ENCODE data around the gene OXSM.

The OXSM gene

DNA sequence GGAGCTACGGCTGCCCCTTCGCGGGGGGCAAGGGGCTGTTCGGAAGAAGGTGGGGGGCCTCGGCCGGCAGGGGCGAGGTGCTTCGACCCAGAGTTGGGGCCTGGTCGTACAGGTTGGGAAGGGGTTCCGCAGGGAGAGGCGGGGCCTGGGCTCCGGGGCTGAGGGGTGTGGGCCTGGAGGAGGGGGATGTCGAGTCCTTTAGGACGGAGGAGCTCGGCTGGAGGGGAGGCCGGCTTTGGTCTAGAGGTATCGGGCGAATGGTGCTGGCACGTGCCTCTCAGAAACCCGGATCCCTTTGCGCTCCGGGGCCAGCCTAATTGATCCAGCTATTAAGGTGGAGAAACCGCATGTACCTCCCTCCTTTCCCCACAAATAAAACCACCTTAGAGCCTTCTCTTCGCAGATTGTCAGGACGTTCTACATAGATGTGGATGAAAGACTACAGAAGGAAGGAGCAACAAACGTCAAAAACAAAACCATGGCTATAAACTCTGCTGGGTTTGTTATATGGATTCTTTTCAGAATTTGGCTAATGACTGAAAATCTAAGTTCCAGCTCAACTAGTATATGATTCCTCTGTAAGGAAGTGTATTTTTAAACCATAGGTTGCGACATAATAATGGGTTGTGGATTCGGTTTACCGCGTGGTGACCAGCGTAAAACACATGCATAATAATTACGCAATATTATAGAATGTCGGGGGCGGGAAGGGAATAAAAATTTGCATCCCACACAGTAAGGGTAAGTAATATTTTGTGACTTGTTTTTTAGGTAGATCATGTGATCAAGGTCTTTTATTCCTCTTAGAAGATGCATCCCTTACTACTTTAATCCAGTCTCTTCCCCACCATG is 6.0 kb upstream of the OXSM start:
- Mint-ChIP-seq H3K4me1 (peaks cover 52% of the 10 kb centered on the region), H3K4me3 (peak overlapping the region; percentile 82), H3K27ac (peak overlapping the region; percentile 59), H3K9me3 (no peaks in the 10 kb centered on the region), H3K36me3 (peaks cover 2% of the 10 kb centered on the region), H3K27me3 (no peaks in the 10 kb centered on the region)

DNA sequence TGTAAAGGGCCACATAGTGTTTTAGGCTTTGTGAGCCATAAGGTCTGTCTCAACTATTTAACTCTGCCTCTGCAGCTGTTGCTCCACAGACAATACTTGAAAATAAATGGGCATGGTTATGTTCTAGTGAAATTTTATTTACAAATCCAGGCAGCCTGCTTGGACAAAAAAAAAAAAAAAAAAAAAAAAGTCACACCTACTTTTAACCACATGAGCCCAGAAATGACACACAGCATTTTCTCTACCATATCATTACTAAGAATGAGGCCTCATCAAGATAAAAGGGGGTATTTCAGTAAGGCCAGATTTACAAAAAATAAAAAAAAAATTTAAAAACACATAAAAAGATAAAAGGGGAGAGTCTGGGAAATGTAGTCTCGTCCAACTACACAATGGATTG is 4.9 kb upstream of the OXSM start:
- H3K4me1 Mint-ChIP-seq: peaks cover 52% of the 10 kb centered on the region
- peaks cover 2% of the 10 kb centered on the region for H3K36me3 Mint-ChIP-seq
- no peak overlapping the region for H3K27ac Mint-ChIP-seq
- H3K27me3 Mint-ChIP-seq: no peaks in the 10 kb centered on the region
- peak overlapping the region; percentile 82 for H3K4me3 Mint-ChIP-seq
- no peaks in the 10 kb centered on the region for H3K9me3 Mint-ChIP-seq

DNA sequence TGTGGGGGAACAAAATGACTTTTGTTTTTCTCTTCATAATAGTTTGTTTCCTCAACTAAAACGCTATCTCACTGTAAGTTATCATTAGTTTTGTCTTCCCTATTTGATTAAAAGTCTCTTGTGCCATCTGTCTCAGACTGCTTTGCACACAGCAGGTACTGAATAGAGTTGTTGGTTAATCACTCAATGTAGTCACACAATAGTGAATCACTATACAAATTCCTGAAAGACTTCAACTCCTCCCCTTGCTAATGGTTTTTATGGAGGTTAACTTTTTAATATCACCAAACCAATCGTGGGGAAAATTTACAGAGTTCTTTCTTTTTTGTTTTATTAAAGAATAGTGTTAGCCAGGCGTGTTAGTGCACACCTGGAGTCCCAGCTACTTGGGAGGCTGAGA is 4.1 kb upstream of the OXSM start:
- H3K27ac Mint-ChIP-seq: no peak overlapping the region
- H3K36me3 Mint-ChIP-seq: peaks cover 2% of the 10 kb centered on the region
- H3K9me3 Mint-ChIP-seq: no peaks in the 10 kb centered on the region
- H3K4me3 Mint-ChIP-seq: no peak overlapping the region
- no peaks in the 10 kb centered on the region for H3K27me3 Mint-ChIP-seq
- H3K4me1 Mint-ChIP-seq: peaks cover 49% of the 10 kb centered on the region

DNA sequence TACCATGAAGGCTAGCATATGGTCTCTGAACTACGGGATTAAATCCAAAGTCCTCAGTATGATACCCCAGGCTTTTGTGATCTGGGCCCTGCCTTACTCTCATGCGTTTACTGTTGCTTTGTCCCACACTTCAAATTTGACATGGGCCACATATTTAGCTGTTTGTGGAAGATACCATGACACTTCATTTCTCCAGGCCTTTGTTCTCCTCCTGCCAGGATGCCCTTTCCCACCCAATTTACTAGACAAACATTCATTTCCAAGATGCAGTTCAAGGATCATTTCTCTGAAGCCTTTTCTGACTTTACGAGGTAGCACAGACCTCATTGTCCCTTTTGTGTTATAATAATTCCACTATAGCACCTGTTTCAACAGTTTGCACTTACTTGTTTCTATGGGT is 2.2 kb upstream of the OXSM start:
- Mint-ChIP-seq H3K4me1 (peaks cover 51% of the 10 kb centered on the region), H3K27me3 (no peaks in the 10 kb centered on the region), H3K27ac (no peak overlapping the region), H3K36me3 (no peaks in the 10 kb centered on the region), H3K4me3 (no peak overlapping the region), H3K9me3 (no peaks in the 10 kb centered on the region)

DNA sequence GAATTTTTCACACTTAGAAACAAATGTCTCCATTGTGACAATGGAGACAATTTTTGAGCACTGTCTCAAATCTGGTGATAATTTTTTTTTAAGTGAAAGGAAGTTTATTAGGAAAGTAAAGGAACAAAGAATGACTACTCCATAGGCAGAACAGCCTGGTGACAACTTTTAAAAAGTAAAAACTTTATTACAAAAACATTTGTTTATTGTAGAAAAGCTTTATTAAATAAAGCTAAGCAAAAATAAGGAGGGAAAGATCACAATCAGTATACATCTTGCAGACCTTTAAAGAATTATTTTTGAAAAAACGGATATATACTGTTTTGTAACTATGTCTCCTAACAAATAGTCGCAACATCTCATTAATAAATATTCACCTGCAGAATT is 688 bp upstream of the OXSM start:
- Mint-ChIP-seq H3K4me1 (peaks cover 54% of the 10 kb centered on the region), H3K36me3 (no peaks in the 10 kb centered on the region), H3K9me3 (no peaks in the 10 kb centered on the region), H3K4me3 (peak overlapping the region; percentile 96), H3K27ac (peak overlapping the region; percentile 95), H3K27me3 (no peaks in the 10 kb centered on the region)

DNA sequence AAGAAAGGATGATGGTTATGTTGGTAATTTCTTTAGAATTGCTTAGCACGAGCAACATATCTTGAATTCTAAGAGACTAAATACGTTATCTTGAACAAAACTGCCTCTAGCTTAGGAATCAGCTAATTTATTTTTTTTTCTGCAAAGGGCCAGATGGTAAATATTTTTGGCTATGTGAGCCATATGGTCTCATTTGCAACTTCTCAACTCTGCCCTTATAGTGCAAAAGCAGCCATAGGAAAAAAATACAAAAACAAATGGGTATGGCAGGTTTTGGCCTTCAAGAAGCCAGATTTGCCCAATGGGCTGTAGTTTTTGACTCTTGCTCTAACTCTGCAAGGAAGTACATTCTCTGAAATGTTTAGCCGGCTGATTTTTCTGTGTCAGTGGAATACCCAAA is 11.9 kb downstream of the OXSM start:
- H3K9me3 Mint-ChIP-seq: no peaks in the 10 kb centered on the region
- no peaks in the 10 kb centered on the region for H3K4me1 Mint-ChIP-seq
- no peak overlapping the region for H3K4me3 Mint-ChIP-seq
- peaks cover 2% of the 10 kb centered on the region for H3K36me3 Mint-ChIP-seq
- no peaks in the 10 kb centered on the region for H3K27me3 Mint-ChIP-seq
- no peak overlapping the region for H3K27ac Mint-ChIP-seq

DNA sequence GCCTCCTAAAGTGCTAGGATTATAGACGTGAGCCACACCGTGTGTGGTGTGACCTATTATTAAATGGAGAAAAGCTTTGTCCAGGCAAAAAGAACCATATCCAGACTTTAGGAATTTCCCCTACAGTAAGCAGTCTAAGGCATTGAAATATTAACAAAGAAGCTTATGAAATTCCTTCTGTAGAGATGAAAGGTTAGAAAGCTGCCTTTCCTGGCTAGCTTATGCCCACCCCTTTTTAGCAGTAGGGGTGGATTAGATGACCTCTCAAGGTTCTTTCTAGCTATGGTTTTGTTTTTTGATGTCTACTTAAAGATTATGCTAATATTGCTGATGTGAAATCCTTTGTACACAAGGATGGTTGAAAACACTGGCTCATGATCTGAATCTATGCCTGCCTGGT is 13.9 kb downstream of the OXSM start:
- Mint-ChIP-seq H3K9me3 (no peaks in the 10 kb centered on the region), H3K4me1 (no peaks in the 10 kb centered on the region), H3K36me3 (peaks cover 2% of the 10 kb centered on the region), H3K27me3 (no peaks in the 10 kb centered on the region), H3K27ac (no peak overlapping the region), H3K4me3 (no peak overlapping the region)

DNA sequence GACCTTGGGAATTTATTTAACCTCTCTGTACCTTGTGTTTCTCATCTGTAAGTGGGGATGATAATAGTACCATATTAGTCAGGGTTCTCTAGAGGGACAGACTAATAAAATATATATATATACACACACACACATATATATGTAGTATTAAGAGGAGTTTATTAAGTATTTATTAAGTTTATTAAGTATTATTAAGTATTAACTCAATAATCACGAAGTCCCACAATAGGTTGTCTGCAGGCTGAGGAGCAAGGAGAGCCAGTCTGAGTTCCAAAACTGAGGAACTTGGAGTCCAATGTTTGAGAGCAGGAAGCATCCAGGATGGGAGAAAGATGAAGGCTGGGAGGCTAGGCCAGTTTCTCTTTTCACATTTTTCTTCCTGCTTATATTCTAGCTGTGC is 14.8 kb downstream of the OXSM start:
- Mint-ChIP-seq H3K27me3 (no peaks in the 10 kb centered on the region), H3K4me1 (no peaks in the 10 kb centered on the region), H3K27ac (no peak overlapping the region), H3K9me3 (no peaks in the 10 kb centered on the region), H3K4me3 (no peak overlapping the region), H3K36me3 (peaks cover 2% of the 10 kb centered on the region)

DNA sequence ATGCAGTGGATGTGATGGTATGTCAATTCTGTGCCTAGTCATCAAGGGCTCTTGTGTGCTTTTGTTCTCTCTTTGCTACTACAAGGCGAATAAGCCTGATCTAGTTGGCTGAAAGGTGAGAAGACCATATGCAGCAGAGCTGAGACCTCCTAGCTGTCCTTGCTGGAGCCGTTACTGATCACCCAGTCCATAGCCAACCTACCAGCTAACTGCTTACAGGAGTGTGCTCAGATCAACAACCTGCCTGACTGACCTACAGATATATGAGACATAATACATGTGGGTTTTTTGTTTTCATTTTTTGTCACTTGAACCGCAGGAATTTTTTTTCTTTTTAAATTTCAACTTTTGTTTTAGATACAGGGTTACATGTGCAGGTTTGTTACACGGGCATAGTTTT is 22.8 kb downstream of the OXSM start:
- Mint-ChIP-seq H3K27me3 (no peaks in the 10 kb centered on the region), H3K4me3 (no peak overlapping the region), H3K27ac (no peak overlapping the region), H3K36me3 (no peaks in the 10 kb centered on the region), H3K4me1 (no peaks in the 10 kb centered on the region), H3K9me3 (no peaks in the 10 kb centered on the region)

DNA sequence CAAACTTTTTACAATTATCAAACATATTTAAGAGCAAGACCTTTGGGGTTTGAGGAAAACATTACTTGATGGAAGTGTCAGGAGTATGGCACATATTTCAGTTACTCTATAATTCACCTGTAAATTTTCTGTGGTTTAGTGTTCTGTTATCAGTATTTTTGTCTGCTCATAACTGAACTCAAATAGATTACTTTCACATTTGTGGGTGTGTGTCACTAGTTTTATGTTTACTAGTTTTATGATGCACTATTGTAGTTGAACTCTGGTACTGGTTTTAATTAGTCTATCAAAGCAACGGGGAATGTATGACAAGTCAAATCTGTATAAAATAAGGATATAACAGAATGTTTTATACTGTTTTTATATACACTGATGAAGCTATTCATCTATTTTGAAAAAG is 27.2 kb downstream of the OXSM start:
- H3K4me3 Mint-ChIP-seq: no peak overlapping the region
- no peaks in the 10 kb centered on the region for H3K27me3 Mint-ChIP-seq
- H3K36me3 Mint-ChIP-seq: no peaks in the 10 kb centered on the region
- no peaks in the 10 kb centered on the region for H3K9me3 Mint-ChIP-seq
- no peaks in the 10 kb centered on the region for H3K4me1 Mint-ChIP-seq
- no peak overlapping the region for H3K27ac Mint-ChIP-seq

DNA sequence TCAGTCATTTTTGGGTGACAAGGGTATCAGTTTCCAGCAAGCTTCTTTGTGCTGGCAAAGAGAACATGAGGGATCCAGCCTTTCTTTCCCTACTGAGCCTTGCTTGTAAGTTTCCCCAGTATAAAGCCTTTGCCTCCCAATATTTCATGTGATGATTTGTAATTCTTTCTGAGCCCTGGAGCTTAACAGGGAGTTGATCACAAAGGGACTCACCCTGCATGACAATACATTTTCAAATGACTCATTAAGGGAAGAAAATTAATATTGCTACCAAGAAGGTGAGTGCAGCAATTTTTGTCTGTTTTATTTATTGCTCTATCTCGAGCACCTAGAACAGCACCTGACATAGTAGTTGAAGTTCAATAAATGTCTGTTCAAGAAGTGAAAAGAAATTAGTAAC is 27.7 kb downstream of the OXSM start:
- no peaks in the 10 kb centered on the region for H3K36me3 Mint-ChIP-seq
- H3K9me3 Mint-ChIP-seq: no peaks in the 10 kb centered on the region
- no peak overlapping the region for H3K27ac Mint-ChIP-seq
- H3K4me3 Mint-ChIP-seq: no peak overlapping the region
- no peaks in the 10 kb centered on the region for H3K27me3 Mint-ChIP-seq
- no peaks in the 10 kb centered on the region for H3K4me1 Mint-ChIP-seq

DNA sequence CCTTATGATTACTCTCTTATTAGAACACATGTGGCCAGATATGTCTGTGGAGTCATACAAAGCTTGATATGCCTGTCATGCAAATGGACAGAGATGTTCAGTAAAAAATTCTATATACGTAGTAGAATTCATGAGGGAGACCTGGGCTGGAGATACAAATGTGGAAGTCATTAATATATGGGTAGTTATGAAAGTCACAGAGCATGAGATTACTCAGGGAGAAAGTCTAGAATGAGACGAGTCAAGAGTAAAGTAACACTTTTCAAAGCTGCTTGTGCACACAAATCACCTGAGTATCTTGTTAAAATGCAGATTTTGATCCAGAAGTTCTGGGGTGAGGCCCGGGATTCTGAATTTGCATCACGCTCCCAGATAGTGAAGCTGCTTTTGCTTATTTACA is 28.4 kb downstream of the OXSM start:
- Mint-ChIP-seq H3K27ac (no peak overlapping the region), H3K4me3 (no peak overlapping the region), H3K27me3 (no peaks in the 10 kb centered on the region), H3K9me3 (no peaks in the 10 kb centered on the region), H3K36me3 (no peaks in the 10 kb centered on the region), H3K4me1 (no peaks in the 10 kb centered on the region)

DNA sequence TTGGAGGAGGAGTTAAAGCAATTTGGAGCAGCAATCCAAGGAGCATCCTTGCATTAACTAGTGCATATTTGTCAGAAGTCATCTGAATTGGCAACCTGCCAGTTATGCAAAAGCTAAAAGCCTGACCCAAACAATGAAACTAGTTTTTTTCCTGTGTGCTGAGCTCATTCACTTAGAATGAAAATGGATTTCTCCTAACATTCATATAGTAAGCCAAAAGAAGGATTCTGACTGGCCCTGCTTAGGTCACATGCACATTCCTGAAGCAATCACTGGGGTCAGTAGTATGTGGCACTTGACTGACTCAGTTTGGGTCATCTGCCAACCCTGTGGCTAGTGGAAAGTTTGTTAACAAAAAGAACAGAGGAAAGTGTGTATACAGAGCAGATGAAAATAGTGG is 30.5 kb downstream of the OXSM start:
- no peaks in the 10 kb centered on the region for H3K27me3 Mint-ChIP-seq
- no peak overlapping the region for H3K4me3 Mint-ChIP-seq
- no peak overlapping the region for H3K27ac Mint-ChIP-seq
- H3K9me3 Mint-ChIP-seq: no peaks in the 10 kb centered on the region
- peaks cover 2% of the 10 kb centered on the region for H3K36me3 Mint-ChIP-seq
- no peaks in the 10 kb centered on the region for H3K4me1 Mint-ChIP-seq

DNA sequence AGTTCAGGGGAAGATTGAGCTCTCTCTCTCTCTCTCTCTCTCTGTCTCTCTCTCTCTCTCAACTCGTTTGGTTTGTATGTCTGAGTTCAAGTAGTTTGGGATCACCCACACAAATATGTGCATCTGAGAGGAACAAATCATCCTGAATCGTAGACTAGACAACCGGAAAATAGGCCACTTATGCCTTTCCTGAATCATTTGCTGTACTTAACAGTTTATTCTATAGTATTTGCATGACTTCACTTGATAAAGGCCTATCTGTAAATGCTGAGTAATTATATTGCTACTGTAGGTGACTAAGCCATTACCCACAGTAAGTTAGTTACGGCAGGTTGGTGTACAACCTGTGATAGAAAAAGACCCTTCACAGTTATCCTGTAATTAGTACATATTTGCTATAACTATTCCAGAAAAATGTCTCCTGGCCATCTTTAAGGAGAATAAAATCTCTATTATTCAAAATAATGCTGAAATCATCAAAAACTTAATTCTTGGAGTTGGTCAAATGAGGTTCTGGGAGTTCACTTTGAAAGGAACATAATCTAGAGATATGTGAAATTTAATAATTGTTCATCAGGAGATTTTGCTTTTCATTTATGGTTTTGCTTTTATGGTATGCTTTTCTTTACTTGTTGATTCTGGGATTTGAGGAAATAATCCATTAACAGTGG is 31.1 kb downstream of the OXSM start:
- peaks cover 2% of the 10 kb centered on the region for H3K4me1 Mint-ChIP-seq
- no peak overlapping the region for H3K4me3 Mint-ChIP-seq
- peaks cover 2% of the 10 kb centered on the region for H3K36me3 Mint-ChIP-seq
- H3K27ac Mint-ChIP-seq: no peak overlapping the region
- H3K27me3 Mint-ChIP-seq: no peaks in the 10 kb centered on the region
- H3K9me3 Mint-ChIP-seq: no peaks in the 10 kb centered on the region

DNA sequence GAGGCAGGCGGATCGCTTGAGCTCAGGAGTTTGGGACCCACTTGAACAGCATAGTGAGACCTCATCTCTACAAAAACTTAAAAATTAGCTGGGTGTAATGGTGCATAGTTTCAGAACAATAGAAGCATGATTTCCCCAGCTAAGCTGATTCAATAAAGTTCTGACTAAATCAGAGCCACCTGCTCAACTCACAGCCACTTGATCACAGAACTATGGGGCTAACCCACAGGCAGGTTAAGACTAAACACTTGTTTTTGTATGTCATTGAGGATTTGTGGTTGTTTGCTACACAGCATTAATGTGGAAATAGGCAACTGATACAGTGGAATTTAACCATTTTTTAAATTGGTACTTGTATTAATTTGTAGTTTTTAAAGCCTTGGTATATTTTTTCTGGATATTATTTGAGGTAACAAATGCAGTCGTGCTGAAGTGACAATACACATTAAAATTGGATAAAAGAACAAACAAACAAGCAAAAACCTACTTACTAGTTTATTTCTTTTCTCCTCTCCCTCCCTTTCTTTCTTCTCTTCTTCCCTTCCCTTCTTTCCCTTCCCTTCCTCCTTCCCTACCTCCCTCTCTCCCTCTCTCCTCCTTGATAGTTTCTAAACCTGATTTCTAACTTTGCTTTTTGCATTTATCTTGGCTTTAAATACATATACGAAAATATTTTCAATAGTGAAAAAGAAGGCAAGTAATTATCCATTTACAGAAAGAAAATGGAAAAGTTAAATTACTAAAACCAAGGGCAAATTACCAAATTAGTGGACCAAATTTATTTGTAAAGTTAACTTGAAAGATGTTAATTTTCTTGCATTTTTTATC is 32.1 kb downstream of the OXSM start:
- no peak overlapping the region for H3K4me3 Mint-ChIP-seq
- H3K27me3 Mint-ChIP-seq: no peaks in the 10 kb centered on the region

DNA sequence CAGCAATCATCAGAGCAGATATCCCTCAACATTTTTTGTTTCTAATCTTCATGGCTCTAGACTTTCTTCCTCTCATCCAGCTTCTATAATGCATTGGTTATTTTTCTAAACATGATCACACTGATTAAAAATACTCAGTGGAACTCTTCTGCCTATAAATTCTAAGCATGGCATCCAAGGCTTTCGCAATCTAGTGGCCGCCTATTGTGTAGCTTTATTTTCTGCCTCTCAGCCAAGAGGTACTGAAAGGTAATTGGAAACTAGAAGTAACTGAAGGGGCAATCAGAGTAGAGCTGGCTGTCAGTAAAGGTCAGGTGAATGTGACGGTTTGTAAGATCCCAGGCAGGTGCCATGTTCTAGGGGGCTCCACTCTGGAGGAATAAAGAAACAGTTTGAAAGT is 33.4 kb downstream of the OXSM start:
- Mint-ChIP-seq H3K4me3 (no peak overlapping the region), H3K27ac (no peak overlapping the region), H3K36me3 (peaks cover 2% of the 10 kb centered on the region), H3K9me3 (no peaks in the 10 kb centered on the region), H3K4me1 (peaks cover 11% of the 10 kb centered on the region), H3K27me3 (no peaks in the 10 kb centered on the region)

More for the DNA sequence above, 32.1 kb downstream of the OXSM start:
- Mint-ChIP-seq H3K36me3 (peaks cover 2% of the 10 kb centered on the region), H3K4me1 (peaks cover 11% of the 10 kb centered on the region), H3K27ac (no peak overlapping the region), H3K9me3 (no peaks in the 10 kb centered on the region)
